ENCODE measurements around the gene LHX1. TPM values are rescaled to one million over a fixed set of nuclear protein-coding genes. Genes with fewer than 3 reads are reported as not detected.
A peak's percentile ranks its signal among the peaks of the same experiment; 100 is the strongest.

Gene LHX1
- polyA plus RNA-seq, 1 of the 3 experiments (the other 2 are of a cell fraction), result not detected

- TF ChIP-seq MAX (IDR thresholded peaks at IDR 0.05; ENCODE audit: low read depth) (no peak), NFIC (IDR thresholded peaks at IDR 0.05; ENCODE audit: borderline replicate concordance) (no peak), FOSL2 (IDR thresholded peaks at IDR 0.05; ENCODE audit: borderline replicate concordance, low read depth) (no peak), POLR2AphosphoS5 (IDR thresholded peaks at IDR 0.05; ENCODE audit: low read depth, low read length) (no peak), USF1 (IDR thresholded peaks at IDR 0.05; ENCODE audit: borderline replicate concordance, low read depth) (no peak), ELF1 (IDR thresholded peaks at IDR 0.05) (no peak), USF2 (IDR thresholded peaks at IDR 0.05; ENCODE audit: borderline replicate concordance, low read depth, low read length) (no peak), EZH2phosphoT487 (IDR thresholded peaks at IDR 0.05; ENCODE audit: borderline replicate concordance, low read depth) (no peak), FOXJ3 (CRISPR knock-in tag; IDR thresholded peaks at IDR 0.05) (no peak), TAF1 (IDR thresholded peaks at IDR 0.05; ENCODE audit: borderline replicate concordance, low read depth, low read length) (no peak), SMC3 (IDR thresholded peaks at IDR 0.05; ENCODE audit: low read depth, low read length) (no peak)
- Histone ChIP-seq H3K4me3 (ENCODE audit: low read depth in 2 of 2, low read length in 1 of 2) (peak overlapping the region in 1 of 2 experiments; percentile 14; a peak in 2 of 4 replicates), H2AFZ (ENCODE audit: low read depth) (0 out of 2 replicates have a peak overlapping the region, but pooled peaks have one; percentile 22), H3F3A (replicated peaks; ENCODE audit: insufficient read depth) (peaks cover 7% of the 10 kb centered on the region), H3K9ac (no peak overlapping the region), H3K9me2 (no peaks in the 10 kb centered on the region), H3K4me2 (peak overlapping the region; percentile 53; the same call in 1 of the 2 replicates), H3K27ac (ENCODE audit: low read depth in 2 of 2, low read length in 1 of 2) (no peak overlapping the region), H3K9me3 (no peaks in the 10 kb centered on the region), H3K36me3 (replicated peaks in 1 of 2; ENCODE audit: control insufficient read depth in 1 of 2, insufficient read depth in 2 of 2, low read length in 1 of 2) (no peaks in the 10 kb centered on the region), H3K79me2 (ENCODE audit: insufficient read depth) (no peaks in the 10 kb centered on the region), H3K4me1 (ENCODE audit: control insufficient read depth in 1 of 2, insufficient read depth in 2 of 2, low read depth in 1 of 2, low read length in 1 of 2) (peaks cover 0 to 29% of the 10 kb centered on the region in 2 experiments; a peak in 1 of 4 replicates), H3K27me3 (ENCODE audit: insufficient read depth) (peaks cover 99% of the 10 kb centered on the region), H4K20me1 (ENCODE audit: insufficient read depth) (peaks cover 28% of the 10 kb centered on the region)
- WGBS (ENCODE audit: low lambda C conversion rate), result 14% methylated on average over 22 of the region's 26 CpGs
- peak; percentile 68 for DNase-seq
- CTCF ChIA-PET, result interaction anchor here (0.9 to 3.7 kb wide), 9 partner anchors 10 to 309 kb away, joined by 3 to 14 read pairs (median 3); no protein-coding TSS in a partner anchor
- POLR2A ChIA-PET, result no interaction called here
These were observed 3.1 kb upstream of the LHX1 start for GRCh38 chr17:36934144-36934691.

GRCh38 chr17:36934692-36935630 is 2.3 kb upstream of the LHX1 start:
- no peaks in the 10 kb centered on the region for H3K9me3 ChIP-seq
- no peaks in the 10 kb centered on the region for H3K9me2 ChIP-seq
- peaks cover 7% of the 10 kb centered on the region for H3F3A ChIP-seq (replicated peaks; ENCODE audit: insufficient read depth)
- H4K20me1 ChIP-seq (ENCODE audit: insufficient read depth), result peaks cover 31% of the 10 kb centered on the region
- no peaks in the 10 kb centered on the region for H3K36me3 ChIP-seq (replicated peaks in 1 of 2; ENCODE audit: control insufficient read depth in 1 of 2, insufficient read depth in 2 of 2, low read length in 1 of 2)
- TF ChIP-seq EP300 (IDR thresholded peaks at IDR 0.05; ENCODE audit: borderline replicate concordance in 1 of 2, low read depth in 1 of 2, low read length in 1 of 2), result no peak
- TF ChIP-seq EZH2phosphoT487 (IDR thresholded peaks at IDR 0.05; ENCODE audit: borderline replicate concordance, low read depth), result peak; percentile 71
- no peak for TF ChIP-seq RFX5 (IDR thresholded peaks at IDR 0.05; ENCODE audit: low read length)
- CTCF ChIA-PET, result interaction anchor here (1.0 to 3.7 kb wide), 5 partner anchors 11 to 309 kb away, joined by 3 to 14 read pairs (median 4); no protein-coding TSS in a partner anchor
- peaks cover 99% of the 10 kb centered on the region for H3K27me3 ChIP-seq (ENCODE audit: insufficient read depth)
- POLR2A ChIA-PET, result no interaction called here
- H3K27ac ChIP-seq (ENCODE audit: low read depth in 2 of 2, low read length in 1 of 2), result no peak overlapping the region
- peak; percentile 84 for DNase-seq
- H3K4me3 ChIP-seq (ENCODE audit: low read depth in 2 of 2, low read length in 1 of 2), result peak overlapping the region in 1 of 2 experiments; percentile 14; a peak in 1 of 4 replicates
- no peaks in the 10 kb centered on the region for H3K79me2 ChIP-seq (ENCODE audit: insufficient read depth)
- peak overlapping the region; percentile 53; the same call in 1 of the 2 replicates for H3K4me2 ChIP-seq
- 2% methylated on average over 35 of the region's 79 CpGs for WGBS (ENCODE audit: low lambda C conversion rate)
- peaks cover 0 to 29% of the 10 kb centered on the region in 2 experiments; a peak in 2 of 4 replicates for H3K4me1 ChIP-seq (ENCODE audit: control insufficient read depth in 1 of 2, insufficient read depth in 2 of 2, low read depth in 1 of 2, low read length in 1 of 2)
- no peak overlapping the region for H3K9ac ChIP-seq
- H2AFZ ChIP-seq (ENCODE audit: low read depth), result 0 out of 2 replicates have a peak overlapping the region, but pooled peaks have one; percentile 22
